ENCODE measurements around the gene HOGA1.
"Not testable (repeated sequence)": the region's sequence is repeated elsewhere in the genome, so short reads cannot be mapped to it uniquely, and the experiment has no call there.

Gene HOGA1

GRCh38 chr10:97643441-97643985 is 59.3 kb downstream of the HOGA1 start:
- Histone ChIP-seq H3K9me3 (ENCODE audit: low read length) (no peaks in the 10 kb centered on the region), H2AFZ (ENCODE audit: low read depth, low read length) (no peak overlapping the region), H3K4me1 (ENCODE audit: insufficient read depth, low read length) (peaks cover 15% of the 10 kb centered on the region), H3K4me3 (ENCODE audit: low read length) (no peak overlapping the region), H3K27me3 (ENCODE audit: insufficient read depth, low read length) (no peaks in the 10 kb centered on the region), H3K36me3 (ENCODE audit: insufficient read depth, low read length) (peaks cover 21% of the 10 kb centered on the region)

DNA sequence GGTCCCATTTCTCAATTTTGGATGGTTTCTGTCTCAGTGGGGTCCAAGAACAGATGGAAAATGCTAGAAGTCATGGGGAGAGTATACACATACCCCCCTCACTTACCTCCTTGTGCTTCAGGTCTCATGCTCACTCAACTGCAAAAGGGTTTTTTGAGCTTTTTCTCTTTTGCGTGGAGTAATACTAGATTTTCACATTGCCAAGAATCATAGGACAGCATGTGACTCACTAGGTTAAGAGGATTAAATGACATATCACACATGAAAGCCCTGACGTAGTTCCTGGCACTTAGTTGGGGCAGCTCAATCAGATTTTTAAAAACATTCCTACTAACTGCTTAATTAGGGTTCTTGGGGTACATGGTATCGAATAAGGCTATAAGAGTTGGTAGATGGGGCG is 60.7 kb downstream of the HOGA1 start:
- no peak overlapping the region for H2AFZ ChIP-seq (ENCODE audit: low read depth, low read length)
- H3K4me1 ChIP-seq (ENCODE audit: insufficient read depth, low read length), result peaks cover 18% of the 10 kb centered on the region
- no peak overlapping the region for H3K4me3 ChIP-seq (ENCODE audit: low read length)
- H3K9me3 ChIP-seq (ENCODE audit: low read length), result no peaks in the 10 kb centered on the region
- H3K36me3 ChIP-seq (ENCODE audit: insufficient read depth, low read length), result peaks cover 21% of the 10 kb centered on the region
- H3K27me3 ChIP-seq (ENCODE audit: insufficient read depth, low read length), result no peaks in the 10 kb centered on the region

GRCh38 chr10:97647556-97647955 is 63.4 kb downstream of the HOGA1 start:
- Histone ChIP-seq H3K27me3 (ENCODE audit: insufficient read depth, low read length) (no peaks in the 10 kb centered on the region), H3K4me1 (ENCODE audit: insufficient read depth, low read length) (peaks cover 12% of the 10 kb centered on the region), H3K9me3 (ENCODE audit: low read length) (no peaks in the 10 kb centered on the region), H3K4me3 (ENCODE audit: low read length) (no peak overlapping the region), H2AFZ (ENCODE audit: low read depth, low read length) (no peak overlapping the region), H3K36me3 (ENCODE audit: insufficient read depth, low read length) (peaks cover 42% of the 10 kb centered on the region)

DNA sequence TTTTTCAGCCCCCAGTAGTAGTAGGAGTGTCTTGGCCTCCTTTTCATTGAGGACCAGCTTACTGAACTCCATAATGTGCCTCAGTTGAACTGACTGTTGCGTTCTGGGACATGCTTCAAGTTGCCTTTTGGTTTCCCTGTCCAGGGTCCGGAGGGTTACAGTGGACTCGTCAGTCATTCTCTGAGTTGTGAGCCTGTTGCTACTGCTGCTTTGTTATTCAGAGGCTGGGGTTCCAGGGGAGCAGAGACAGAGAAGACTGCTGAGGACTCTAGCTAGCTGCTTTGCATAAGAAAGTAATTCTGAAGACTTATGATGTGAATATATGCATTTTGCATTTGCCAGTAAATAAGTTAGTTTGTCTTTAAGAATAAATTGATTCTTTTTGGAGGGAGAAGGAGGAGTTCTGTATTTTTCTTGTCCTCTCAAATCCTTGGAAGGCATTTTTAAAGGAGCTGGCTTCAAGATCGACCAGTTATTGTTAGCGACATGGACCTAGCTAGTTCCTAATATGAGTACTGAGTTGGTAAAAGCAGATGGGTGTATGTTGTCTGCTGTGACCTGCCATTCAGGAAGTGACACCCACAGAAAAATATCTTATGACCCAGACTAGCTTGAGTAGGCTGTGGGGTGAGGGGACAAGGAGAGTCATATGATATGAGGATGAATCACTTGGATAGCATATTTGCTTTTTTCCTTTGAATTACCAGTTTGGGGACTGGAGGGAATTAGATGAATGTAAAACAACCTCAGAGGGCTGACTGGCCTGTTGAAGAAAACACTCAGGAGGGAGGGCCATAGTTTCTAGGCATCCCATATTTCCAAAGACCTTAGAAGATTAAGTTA is 64.6 kb downstream of the HOGA1 start:
- Histone ChIP-seq H3K4me3 (ENCODE audit: low read length) (no peak overlapping the region), H3K36me3 (ENCODE audit: insufficient read depth, low read length) (peaks cover 50% of the 10 kb centered on the region), H3K4me1 (ENCODE audit: insufficient read depth, low read length) (peaks cover 12% of the 10 kb centered on the region), H3K9me3 (ENCODE audit: low read length) (no peaks in the 10 kb centered on the region), H2AFZ (ENCODE audit: low read depth, low read length) (no peak overlapping the region), H3K27me3 (ENCODE audit: insufficient read depth, low read length) (no peaks in the 10 kb centered on the region)

DNA sequence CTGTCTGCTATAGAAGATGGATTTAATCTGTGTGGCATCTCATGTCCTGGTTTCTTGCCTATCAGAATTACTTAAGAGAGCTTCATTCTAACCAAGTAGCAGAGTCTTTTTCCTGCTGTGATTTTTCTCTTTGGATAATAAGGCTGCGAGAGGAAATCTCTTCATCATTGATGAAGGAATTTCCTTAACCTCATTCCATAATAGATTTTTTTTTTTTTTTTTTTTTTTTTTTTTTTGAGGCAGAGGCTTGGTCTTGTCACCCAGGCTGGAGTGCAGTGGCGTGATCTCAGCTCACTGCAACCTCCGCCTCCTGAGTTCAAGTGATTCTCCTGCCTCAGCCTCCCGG is 65.2 kb downstream of the HOGA1 start:
- H3K4me3 ChIP-seq (ENCODE audit: low read length); H3K27me3 ChIP-seq (ENCODE audit: insufficient read depth, low read length); H2AFZ ChIP-seq (ENCODE audit: low read depth, low read length); H3K9me3 ChIP-seq (ENCODE audit: low read length): not testable (repeated sequence)
- peaks cover 12% of the 10 kb centered on the region for H3K4me1 ChIP-seq (ENCODE audit: insufficient read depth, low read length)
- H3K36me3 ChIP-seq (ENCODE audit: insufficient read depth, low read length), result peaks cover 51% of the 10 kb centered on the region

DNA sequence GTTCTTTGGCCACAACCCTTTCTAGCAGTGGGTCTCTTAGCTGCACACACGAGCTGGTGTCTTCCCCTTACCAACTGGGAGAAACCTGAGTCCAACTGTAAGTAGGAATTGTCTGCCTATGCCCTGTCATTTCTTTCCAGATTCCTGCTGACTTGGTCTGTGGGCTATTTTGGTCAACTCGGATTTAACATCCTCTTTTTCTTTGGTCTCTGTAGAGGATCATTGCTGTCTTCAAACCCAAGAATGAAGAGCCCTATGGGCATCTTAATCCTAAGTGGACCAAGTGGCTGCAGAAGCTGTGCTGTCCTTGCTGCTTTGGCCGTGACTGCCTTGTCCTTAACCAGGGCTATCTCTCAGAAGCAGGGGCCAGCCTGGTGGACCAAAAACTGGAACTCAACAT is 66.5 kb downstream of the HOGA1 start:
- Histone ChIP-seq H3K27me3 (ENCODE audit: insufficient read depth, low read length) (no peaks in the 10 kb centered on the region), H3K36me3 (ENCODE audit: insufficient read depth, low read length) (peaks cover 47% of the 10 kb centered on the region), H3K4me1 (ENCODE audit: insufficient read depth, low read length) (peaks cover 12% of the 10 kb centered on the region), H3K9me3 (ENCODE audit: low read length) (no peaks in the 10 kb centered on the region), H2AFZ (ENCODE audit: low read depth, low read length) (no peak overlapping the region), H3K4me3 (ENCODE audit: low read length) (no peak overlapping the region)

DNA sequence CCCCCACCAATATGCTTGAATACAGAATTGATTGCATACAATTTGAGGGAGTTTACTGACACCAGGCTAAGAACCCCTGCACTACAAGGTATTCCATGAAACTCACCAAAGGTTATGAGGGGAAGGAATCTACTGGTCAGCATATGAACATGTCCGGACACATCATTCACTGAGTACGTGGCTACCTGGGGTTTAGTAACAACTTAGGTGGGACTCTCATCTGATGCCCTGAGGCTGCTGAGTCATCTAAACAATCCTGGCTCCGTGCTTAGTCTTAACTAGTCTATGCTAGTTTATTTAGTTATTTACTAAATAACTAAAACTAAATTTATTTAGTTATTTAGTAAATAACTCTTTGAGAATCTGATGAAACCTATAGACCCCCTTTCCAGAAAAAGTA is 67.6 kb downstream of the HOGA1 start:
- H3K27me3 ChIP-seq (ENCODE audit: insufficient read depth, low read length), result no peaks in the 10 kb centered on the region
- peaks cover 54% of the 10 kb centered on the region for H3K36me3 ChIP-seq (ENCODE audit: insufficient read depth, low read length)
- H3K9me3 ChIP-seq (ENCODE audit: low read length), result no peaks in the 10 kb centered on the region
- H3K4me3 ChIP-seq (ENCODE audit: low read length), result no peak overlapping the region
- H2AFZ ChIP-seq (ENCODE audit: low read depth, low read length), result no peak overlapping the region
- peaks cover 12% of the 10 kb centered on the region for H3K4me1 ChIP-seq (ENCODE audit: insufficient read depth, low read length)

GRCh38 chr10:97656777-97657176 is 72.6 kb downstream of the HOGA1 start:
- peaks cover 66% of the 10 kb centered on the region for H3K36me3 ChIP-seq (ENCODE audit: insufficient read depth, low read length)
- H3K27me3 ChIP-seq (ENCODE audit: insufficient read depth, low read length), result no peaks in the 10 kb centered on the region
- no peak overlapping the region for H2AFZ ChIP-seq (ENCODE audit: low read depth, low read length)
- H3K4me1 ChIP-seq (ENCODE audit: insufficient read depth, low read length), result no peaks in the 10 kb centered on the region
- H3K9me3 ChIP-seq (ENCODE audit: low read length), result no peaks in the 10 kb centered on the region
- no peak overlapping the region for H3K4me3 ChIP-seq (ENCODE audit: low read length)

DNA sequence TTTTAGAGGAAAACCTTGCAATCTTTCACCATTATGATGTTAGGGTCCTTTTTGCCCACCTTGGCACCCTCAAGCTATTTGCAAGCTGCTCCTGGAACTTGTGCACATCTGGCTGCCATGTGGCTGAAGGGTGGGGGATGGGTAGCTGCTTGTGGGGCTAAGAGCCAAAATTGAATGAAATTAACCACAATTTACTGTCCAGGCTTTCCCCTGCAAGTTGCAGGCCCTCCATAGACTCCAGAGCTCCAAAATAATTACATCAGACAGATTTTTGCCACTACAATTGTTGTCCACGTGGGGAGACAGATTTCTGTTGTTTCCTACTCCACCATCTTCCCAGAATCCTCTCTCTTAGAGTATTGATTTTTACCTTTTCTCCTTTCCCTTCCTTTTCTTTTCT is 75.4 kb downstream of the HOGA1 start:
- H3K27me3 ChIP-seq (ENCODE audit: insufficient read depth, low read length), result no peaks in the 10 kb centered on the region
- H3K9me3 ChIP-seq (ENCODE audit: low read length), result no peaks in the 10 kb centered on the region
- H2AFZ ChIP-seq (ENCODE audit: low read depth, low read length), result no peak overlapping the region
- H3K4me1 ChIP-seq (ENCODE audit: insufficient read depth, low read length), result no peaks in the 10 kb centered on the region
- H3K36me3 ChIP-seq (ENCODE audit: insufficient read depth, low read length), result peaks cover 68% of the 10 kb centered on the region
- H3K4me3 ChIP-seq (ENCODE audit: low read length), result no peak overlapping the region

All from neuron (in vitro differentiated cells).